Neuronal stem cell (in vitro differentiated cells): ENCODE measurements around the gene FRYL.

Experiments
- DNase-seq: peaks from one replicate; pipeline ENCODE4 v3.0.0-alpha.2; 2013; ENCODE audit warnings: low spot score
- H2AFZ ChIP-seq: one replicate; pipeline ENCODE4 v1.6.1; 2013; ENCODE audit warnings: mild to moderate bottlenecking, low read length, inconsistent platforms
- H2AK5ac ChIP-seq: 2 replicates; pipeline ENCODE4 v1.6.1; 2013; ENCODE audit warnings: low read depth, mild to moderate bottlenecking, inconsistent platforms, low read length, moderate library complexity, mixed read lengths
- H2BK120ac ChIP-seq: 2 replicates; pipeline ENCODE4 v1.6.1; 2013; ENCODE audit warnings: low read depth, mild to moderate bottlenecking, inconsistent platforms, low read length, moderate library complexity, mixed read lengths
- H2BK12ac ChIP-seq: one replicate; pipeline ENCODE4 v1.6.1; 2013; ENCODE audit warnings: low read length, inconsistent platforms
- H2BK15ac ChIP-seq: 2 replicates; pipeline ENCODE4 v1.6.1; 2013; ENCODE audit warnings: mild to moderate bottlenecking, low read length, inconsistent platforms, mixed read lengths
- H2BK5ac ChIP-seq: one replicate; pipeline ENCODE4 v1.6.1; 2013; ENCODE audit warnings: inconsistent platforms, mild to moderate bottlenecking, low read length, moderate library complexity
- H3K14ac ChIP-seq: one replicate; pipeline ENCODE4 v1.6.1; 2013; ENCODE audit warnings: low read length, inconsistent platforms
- H3K18ac ChIP-seq: 2 replicates; pipeline ENCODE4 v1.6.1; 2013; ENCODE audit warnings: low read length, inconsistent platforms
- H3K23ac ChIP-seq: 2 replicates; pipeline ENCODE4 v1.6.1; 2013; ENCODE audit warnings: low read depth, mild to moderate bottlenecking, mixed read lengths, low read length, inconsistent platforms; ENCODE audit not compliant: poor library complexity
- H3K27ac ChIP-seq: replicated peaks from 3 replicates; pipeline ENCODE4 v1.5.1; 2013; ENCODE audit warnings: low read length, inconsistent platforms
- H3K27me3 ChIP-seq, 3 experiments: 2 replicates each; pipeline ENCODE4 v1.6.1; 2013; ENCODE audit warnings: low read length in 3 of 3, mild to moderate bottlenecking in 2 of 3, inconsistent platforms in 1 of 3, low read depth in 1 of 3, mixed read lengths in 1 of 3, moderate library complexity in 1 of 3; ENCODE audit not compliant: control insufficient read depth in 3 of 3, insufficient read depth in 3 of 3
- H3K36me3 ChIP-seq, 2 donors: replicated peaks in 1 of 2; 2 replicates each; pipeline ENCODE4 v1.6.1; 2013; ENCODE audit warnings: low read length in 2 of 2; ENCODE audit not compliant: control insufficient read depth in 2 of 2, insufficient read depth in 2 of 2
- H3K4ac ChIP-seq: 2 replicates; pipeline ENCODE4 v1.6.1; 2013; ENCODE audit warnings: inconsistent platforms, mild to moderate bottlenecking, low read length, moderate library complexity
- H3K4me1 ChIP-seq, 2 donors: 1 replicate in 1 of 2; 2 replicates in 1 of 2; pipeline ENCODE4 v1.6.1; 2013; ENCODE audit warnings: low read length in 2 of 2, low read depth in 1 of 2; ENCODE audit not compliant: control insufficient read depth in 2 of 2, insufficient read depth in 1 of 2
- H3K4me2 ChIP-seq: one replicate; pipeline ENCODE4 v1.6.1; 2013; ENCODE audit warnings: mild to moderate bottlenecking, low read length, inconsistent platforms; ENCODE audit not compliant: insufficient read depth, poor library complexity, severe bottlenecking
- H3K4me3 ChIP-seq, 2 donors: 2 replicates each; pipeline ENCODE4 v1.5.1; 2013; ENCODE audit warnings: low read length in 2 of 2, mild to moderate bottlenecking in 2 of 2, inconsistent platforms in 1 of 2, moderate library complexity in 1 of 2
- H3K79me1 ChIP-seq: one replicate; pipeline ENCODE4 v1.6.1; 2013; ENCODE audit warnings: low read depth, mild to moderate bottlenecking, inconsistent platforms, low read length, moderate library complexity
- H3K9ac ChIP-seq: one replicate; pipeline ENCODE4 v1.6.1; 2013; ENCODE audit warnings: mild to moderate bottlenecking, low read depth, low read length, inconsistent platforms; ENCODE audit not compliant: poor library complexity
- H3K9me3 ChIP-seq, 2 donors: replicated peaks in 1 of 2; 2 replicates each; pipeline versions ENCODE3 to v1.6.1; 2013; ENCODE audit warnings: low read length in 2 of 2, mild to moderate bottlenecking in 2 of 2, inconsistent platforms in 1 of 2, low read depth in 1 of 2, mixed read lengths in 1 of 2, moderate library complexity in 1 of 2; ENCODE audit not compliant: control insufficient read depth in 2 of 2, insufficient read depth in 1 of 2
- H4K8ac ChIP-seq: one replicate; pipeline ENCODE4 v1.6.1; 2013; ENCODE audit warnings: low read depth, mild to moderate bottlenecking, inconsistent platforms, low read length, moderate library complexity
- H4K91ac ChIP-seq: one replicate; pipeline ENCODE4 v1.6.1; 2013; ENCODE audit warnings: low read length, low read depth, mild to moderate bottlenecking, inconsistent platforms; ENCODE audit not compliant: poor library complexity
- WGBS, 2 donors: extraction: QIAGEN DNeasy Blood & Tissue Kit; methylation state at CpG; one replicate each; pipeline ENCODE4 v1.1.7; 2013; ENCODE audit warnings: missing lambda C conversion rate in 2 of 2, mixed read lengths in 1 of 2; ENCODE audit not compliant: insufficient read length in 2 of 2, insufficient replicate concordance in 1 of 2; ENCODE audit errors: extremely low coverage in 2 of 2; 5-methylcytosine and 5-hydroxymethylcytosine counted together

Gene FRYL

DNA sequence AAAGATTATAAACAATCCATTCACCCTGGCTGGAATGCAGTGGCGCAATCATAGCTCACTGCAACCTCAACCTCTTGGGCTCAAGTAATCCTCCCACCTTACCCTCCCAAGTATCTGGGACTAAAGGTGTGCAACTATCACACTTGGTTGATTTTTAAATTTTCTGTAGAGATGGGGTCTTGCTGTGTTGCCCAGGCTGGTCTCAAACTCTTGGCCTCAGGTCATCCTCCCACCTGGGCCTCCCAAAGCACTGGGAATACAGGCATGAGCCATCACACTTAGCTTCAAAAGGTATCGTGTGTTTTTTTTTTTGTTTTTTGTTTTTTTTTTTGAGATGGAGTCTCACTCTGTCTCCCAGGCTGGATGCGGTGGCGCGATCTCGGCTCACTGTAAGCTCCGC is 71.5 kb downstream of the FRYL start:
- Histone ChIP-seq H3K4me2 (no peak overlapping the region), H2BK5ac (no peak overlapping the region), H3K4me1 (peaks cover 0 to 3% of the 10 kb centered on the region in 2 donors), H3K14ac (no peak overlapping the region), H3K23ac (no peak overlapping the region), H3K27ac (no peak overlapping the region), H3K18ac (no peak overlapping the region), H3K79me1 (peaks cover 1% of the 10 kb centered on the region), H3K9ac (no peak overlapping the region), H3K9me3 (peaks cover 0 to 9% of the 10 kb centered on the region in 2 donors), H3K4me3 (no peak overlapping the region), H2BK15ac (no peak overlapping the region), H4K91ac (no peak overlapping the region), H4K8ac (no peak overlapping the region), H3K36me3 (peaks cover 4 to 31% of the 10 kb centered on the region in 2 donors), H2BK120ac (no peak overlapping the region), H2BK12ac (no peak overlapping the region), H3K27me3 (no peaks in the 10 kb centered on the region), H2AFZ (no peak overlapping the region), H2AK5ac (no peak overlapping the region), H3K4ac (no peak overlapping the region)
- no peak for DNase-seq
- no CpG with 5 or more reads among the region's 7 CpGs for WGBS, 2 donors

- Histone ChIP-seq H2BK12ac (no peak overlapping the region), H3K4me2 (no peak overlapping the region), H4K91ac (no peak overlapping the region), H2BK120ac (no peak overlapping the region), H3K27me3 (no peaks in the 10 kb centered on the region), H2BK5ac (no peak overlapping the region), H3K79me1 (peaks cover 1% of the 10 kb centered on the region), H2AK5ac (no peak overlapping the region), H3K23ac (no peak overlapping the region), H3K14ac (no peak overlapping the region), H3K4me3 (no peak overlapping the region), H2BK15ac (no peak overlapping the region), H3K9me3 (peaks cover 0 to 9% of the 10 kb centered on the region in 2 donors), H3K36me3 (peaks cover 4 to 34% of the 10 kb centered on the region in 2 donors), H4K8ac (no peak overlapping the region), H3K4ac (no peak overlapping the region), H3K27ac (no peak overlapping the region), H3K18ac (no peak overlapping the region), H3K4me1 (peaks cover 0 to 3% of the 10 kb centered on the region in 2 donors), H3K9ac (no peak overlapping the region), H2AFZ (no peak overlapping the region)
- no peak for DNase-seq
These were observed 73.3 kb downstream of the FRYL start for GRCh38 chr4:48706736-48707135.

- Histone ChIP-seq H3K9me3 (peaks cover 0 to 6% of the 10 kb centered on the region in 2 donors), H2AK5ac (no peak overlapping the region), H2AFZ (no peak overlapping the region), H2BK12ac (no peak overlapping the region), H3K14ac (no peak overlapping the region), H3K79me1 (peaks cover 1% of the 10 kb centered on the region), H3K27ac (no peak overlapping the region), H3K23ac (no peak overlapping the region), H3K4me3 (no peak overlapping the region), H3K4ac (no peak overlapping the region), H3K9ac (no peak overlapping the region), H3K18ac (no peak overlapping the region), H3K4me2 (no peak overlapping the region), H2BK5ac (no peak overlapping the region), H2BK15ac (no peak overlapping the region), H4K8ac (no peak overlapping the region), H3K36me3 (peaks cover 4 to 32% of the 10 kb centered on the region in 2 donors), H4K91ac (no peak overlapping the region), H3K27me3 (no peaks in the 10 kb centered on the region), H3K4me1 (peaks cover 0 to 3% of the 10 kb centered on the region in 2 donors), H2BK120ac (no peak overlapping the region)
- no CpG with 5 or more reads among the region's 3 CpGs for WGBS, 2 donors
- DNase-seq = no peak
These were observed 74.5 kb downstream of the FRYL start for GRCh38 chr4:48705609-48706008.

DNA sequence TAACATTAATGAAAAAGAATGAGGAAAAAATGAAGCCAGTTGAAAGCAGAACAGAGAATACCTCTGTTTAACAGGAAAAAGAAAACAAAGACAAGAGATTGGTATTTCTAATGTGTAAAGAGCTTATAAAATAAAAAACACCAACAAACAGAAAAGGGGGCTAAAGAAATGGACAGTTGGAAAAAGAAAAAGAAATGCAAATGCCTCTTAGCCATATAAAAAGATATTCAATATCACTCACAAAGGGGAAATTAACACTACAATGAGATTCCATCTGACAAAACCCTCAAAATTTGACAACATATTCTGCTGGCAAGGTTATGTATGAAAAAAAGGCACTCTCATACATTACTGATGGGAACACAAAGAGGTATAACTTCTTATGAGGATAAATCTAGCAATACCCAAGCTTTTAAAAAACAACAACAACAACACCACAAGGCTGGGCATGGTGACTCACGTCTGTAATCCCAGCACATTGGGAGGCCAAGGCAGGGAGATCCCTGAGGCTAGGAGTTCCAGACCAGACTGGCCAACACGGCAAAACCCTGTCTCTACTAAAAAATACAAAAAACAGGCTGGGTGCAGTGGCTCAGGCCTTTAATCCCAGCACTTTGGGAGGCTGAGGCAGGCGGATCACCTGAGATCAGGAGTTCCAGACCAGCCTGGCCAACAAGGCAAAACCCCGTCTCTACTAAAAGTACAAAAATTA is 75.8 kb downstream of the FRYL start:
- no CpG with 5 or more reads among the region's 4 CpGs for WGBS, 2 donors
- Histone ChIP-seq H2BK15ac (no peak overlapping the region), H3K4me3 (no peak overlapping the region), H3K27ac (no peak overlapping the region), H3K4me1 (peaks cover 0 to 3% of the 10 kb centered on the region in 2 donors), H3K9me3 (no peaks in the 10 kb centered on the region), H4K8ac (no peak overlapping the region), H3K27me3 (no peaks in the 10 kb centered on the region), H2AFZ (no peak overlapping the region), H3K18ac (no peak overlapping the region), H3K79me1 (peaks cover 1% of the 10 kb centered on the region), H2BK120ac (no peak overlapping the region), H4K91ac (no peak overlapping the region), H3K9ac (no peak overlapping the region), H3K36me3 (peaks cover 2 to 18% of the 10 kb centered on the region in 2 donors), H2BK5ac (no peak overlapping the region), H3K23ac (no peak overlapping the region), H2BK12ac (no peak overlapping the region), H3K14ac (no peak overlapping the region), H2AK5ac (no peak overlapping the region), H3K4ac (no peak overlapping the region), H3K4me2 (no peak overlapping the region)
- DNase-seq = no peak
